ENCODE data around the gene OSTM1. TPM values are rescaled to one million over a fixed set of nuclear protein-coding genes. Genes with fewer than 3 reads are reported as not detected.

The OSTM1 gene
- 6.2 and 19.2 TPM in 2 replicates for total RNA-seq (2011; cell fraction: chromatin; rRNA removed; ENCODE audit: low replicate concordance)
- total RNA-seq (2011; cell fraction: nucleolus; rRNA removed) = 7.7 and 8.6 TPM in 2 replicates
- total RNA-seq (2011; cell fraction: nucleoplasm; rRNA removed) = 11.4 and 19.8 TPM in 2 replicates
- 16.3 and 26.2 TPM in 2 replicates for total RNA-seq (2014; rRNA removed)
- 20.2 and 24.9 TPM in 2 replicates for total RNA-seq (2014; rRNA removed; fragmentation: Illumina TruSeq; extraction: Trizol)
- total RNA-seq (2015; rRNA removed; fragmentation: Illumina TruSeq; extraction: Trizol) = 18.3 and 19.8 TPM in 2 replicates
- 26.6 and 29.5 TPM in 2 replicates for total RNA-seq (2021)
- polyA plus RNA-seq (2011; rRNA removed) = 21.9 and 27.6 TPM in 2 replicates
- 4.4 and 20.5 TPM in 2 replicates for polyA plus RNA-seq (2011; cell fraction: cytosol; rRNA removed)
- 10.1 and 13.0 TPM in 2 replicates for polyA plus RNA-seq (2011; cell fraction: nucleus; rRNA removed)
- polyA plus RNA-seq (2012) = 15.8 and 42.2 TPM in 2 replicates
- 9.9 and 10.1 TPM in 2 replicates for polyA plus RNA-seq (2014; fragmentation: Illumina TruSeq; extraction: Trizol)
- 1 to 10 TPM; 5.6 to 7.6 TPM for polyA plus RNA-seq (2014; fragmentation: Nextera tagmentation; extraction: Ambion mirVana)
- 7.2 and 9.3 TPM in 2 replicates for polyA plus RNA-seq (2014; rRNA removed)
- polyA minus RNA-seq (2011; rRNA and poly(A)+ RNA removed) = 22.5 and 24.7 TPM in 2 replicates
- 10.1 and 16.5 TPM in 2 replicates for polyA minus RNA-seq (2011; cell fraction: cytosol; rRNA and poly(A)+ RNA removed)
- 8.5 and 10.9 TPM in 2 replicates for polyA minus RNA-seq (2011; cell fraction: nucleus; rRNA and poly(A)+ RNA removed)
- Bru-seq, nascent RNA = percentile 60 among the genes with signal in this experiment
- percentile 64 among the genes with signal in this experiment for BruChase-seq, experiment 1, labeled RNA remaining after a 2-hour chase
- BruChase-seq, experiment 2, labeled RNA remaining after a 6-hour chase = percentile 67 among the genes with signal in this experiment
- long read RNA-seq, experiment 1, full-length matches to known transcripts = 139 of 169 reads
- long read RNA-seq, experiment 1, partial matches to known transcripts = 4 of 169 reads
- long read RNA-seq, experiment 1, other reads (novel, unspliced or antisense) = 26 of 169 reads
- long read RNA-seq, experiment 2, partial matches to known transcripts = 2 of 14 reads
- long read RNA-seq, experiment 2, other reads (novel, unspliced or antisense) = 12 of 14 reads
- long read RNA-seq, experiment 3, full-length matches to known transcripts = 14 of 14 reads
- long read RNA-seq, experiment 3, partial matches to known transcripts = 0 of 14 reads
- long read RNA-seq, experiment 3, other reads (novel, unspliced or antisense) = 0 of 14 reads

DNA sequence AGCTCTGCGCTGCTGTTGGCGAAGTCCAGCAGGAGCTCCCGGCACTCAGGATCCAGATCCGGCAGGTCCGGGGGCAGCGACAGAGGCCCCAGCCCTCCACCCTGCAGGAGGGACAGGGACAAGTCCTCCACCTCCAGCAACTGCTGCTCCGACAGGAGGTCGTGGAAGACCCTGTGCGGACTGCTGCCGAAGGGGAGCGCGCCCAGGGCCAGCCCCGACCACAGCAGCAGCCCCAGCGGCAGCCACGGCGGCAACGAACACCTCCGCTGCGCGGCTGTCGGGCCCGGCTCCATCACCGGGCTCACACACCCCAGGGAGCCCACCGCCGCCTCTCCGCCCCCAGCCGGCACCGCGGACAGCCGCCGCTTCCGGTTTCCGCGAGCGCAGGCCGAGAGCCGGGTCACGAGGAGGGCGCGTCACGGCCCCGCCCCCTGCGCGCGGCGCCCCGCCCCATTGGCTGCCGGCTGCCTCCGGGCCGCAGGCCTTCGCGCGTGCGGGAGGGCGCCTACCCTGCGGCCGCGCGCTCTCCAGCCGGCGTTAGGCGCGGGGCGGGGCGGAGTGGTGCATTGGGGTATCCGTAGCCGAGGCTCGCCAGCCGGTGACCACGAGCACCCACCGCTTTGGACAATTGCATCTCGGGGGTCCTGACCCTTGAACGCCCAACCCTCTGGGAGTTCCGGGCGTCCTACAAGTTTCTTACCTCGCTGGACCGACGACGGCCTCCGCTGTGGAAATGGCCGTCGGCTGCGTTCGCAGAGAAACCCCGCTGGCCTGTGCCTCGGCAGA, at the start of gene OSTM1:
OSTM1 (minus strand) TSS at position 383 of the 786 bp plus-strand sequence; CDS start at position 293, 90 bp downstream.
- peaks cover 2 to 17% of the 10 kb centered on the region in 2 experiments; a peak in 4 of 5 replicates for H3K4me1 ChIP-seq (replicated peaks in 1 of 2; ENCODE audit: control insufficient read depth in 2 of 2, insufficient read depth in 2 of 2, low read length in 2 of 2)
- 2% methylated on average over 49 of the region's 86 CpGs for WGBS (ENCODE audit: insufficient coverage, low coverage, missing lambda C conversion rate)
- ChIA-PET POLR2A (interaction anchor here (1.0 kb wide), 1 partner anchor 84 kb away, joined by 3 read pairs; no protein-coding TSS in a partner anchor), CTCF (ENCODE audit: low intra/inter-chr PET ratio) (no interaction called here)
- in situ Hi-C loops (cut with MboI) = no loop called here
- TSS peak; percentile 89 for BruUV-seq (replicated peaks)
- H3K9ac ChIP-seq (ENCODE audit: insufficient read depth in 1 of 2, low read depth in 2 of 2, low read length in 2 of 2) = peak within 1 kb of the TSS; percentile 83 to 97
- no peaks in the 10 kb centered on the region for H4K20me1 ChIP-seq (replicated peaks; ENCODE audit: control insufficient read depth, insufficient read depth, low read length)
- peak within 1 kb of the TSS; percentile 88 for H3K4me2 ChIP-seq (ENCODE audit: insufficient read depth, low read length)
- H2AFZ ChIP-seq (ENCODE audit: low read depth, low read length) = peak within 1 kb of the TSS; percentile 97
- intact Hi-C loops (cut with micrococcal nuclease) = no loop called here
- H3K27me3 ChIP-seq (ENCODE audit: control insufficient read depth in 2 of 2, insufficient read depth in 2 of 2, low read length in 2 of 2) = no peaks in the 10 kb centered on the region
- peak within 1 kb of the TSS; percentile 82 for H3K27ac ChIP-seq (ENCODE audit: extremely low read depth, low read depth, low read length)
- H3K36me3 ChIP-seq (ENCODE audit: control insufficient read depth, insufficient read depth, low read length) = no peaks in the 10 kb centered on the region
- H3K4me3 ChIP-seq = peak within 1 kb of the TSS; percentile 85
- peaks cover 15% of the 10 kb centered on the region; the same call in 2 of the 3 replicates for H3K79me2 ChIP-seq (ENCODE audit: control insufficient read depth, insufficient read depth, low read length)
- FAIRE-seq (peak; percentile 67), DNase-seq (ENCODE audit: extremely low read depth in 1 of 4, low spot score in 3 of 4) (peak; percentile 92 to 98 (median 98)), ATAC-seq (peak; percentile 99)
- H3K9me1 ChIP-seq (ENCODE audit: control insufficient read depth, insufficient read depth, low read length) = no peaks in the 10 kb centered on the region
- H3K9me3 ChIP-seq (replicated peaks; ENCODE audit: control insufficient read depth, insufficient read depth, low read depth, low read length) = no peaks in the 10 kb centered on the region
- TF ChIP-seq ELF1 (tag; IDR thresholded peaks at IDR 0.05) = peak; percentile 96
- TF ChIP-seq, protein P1, sequence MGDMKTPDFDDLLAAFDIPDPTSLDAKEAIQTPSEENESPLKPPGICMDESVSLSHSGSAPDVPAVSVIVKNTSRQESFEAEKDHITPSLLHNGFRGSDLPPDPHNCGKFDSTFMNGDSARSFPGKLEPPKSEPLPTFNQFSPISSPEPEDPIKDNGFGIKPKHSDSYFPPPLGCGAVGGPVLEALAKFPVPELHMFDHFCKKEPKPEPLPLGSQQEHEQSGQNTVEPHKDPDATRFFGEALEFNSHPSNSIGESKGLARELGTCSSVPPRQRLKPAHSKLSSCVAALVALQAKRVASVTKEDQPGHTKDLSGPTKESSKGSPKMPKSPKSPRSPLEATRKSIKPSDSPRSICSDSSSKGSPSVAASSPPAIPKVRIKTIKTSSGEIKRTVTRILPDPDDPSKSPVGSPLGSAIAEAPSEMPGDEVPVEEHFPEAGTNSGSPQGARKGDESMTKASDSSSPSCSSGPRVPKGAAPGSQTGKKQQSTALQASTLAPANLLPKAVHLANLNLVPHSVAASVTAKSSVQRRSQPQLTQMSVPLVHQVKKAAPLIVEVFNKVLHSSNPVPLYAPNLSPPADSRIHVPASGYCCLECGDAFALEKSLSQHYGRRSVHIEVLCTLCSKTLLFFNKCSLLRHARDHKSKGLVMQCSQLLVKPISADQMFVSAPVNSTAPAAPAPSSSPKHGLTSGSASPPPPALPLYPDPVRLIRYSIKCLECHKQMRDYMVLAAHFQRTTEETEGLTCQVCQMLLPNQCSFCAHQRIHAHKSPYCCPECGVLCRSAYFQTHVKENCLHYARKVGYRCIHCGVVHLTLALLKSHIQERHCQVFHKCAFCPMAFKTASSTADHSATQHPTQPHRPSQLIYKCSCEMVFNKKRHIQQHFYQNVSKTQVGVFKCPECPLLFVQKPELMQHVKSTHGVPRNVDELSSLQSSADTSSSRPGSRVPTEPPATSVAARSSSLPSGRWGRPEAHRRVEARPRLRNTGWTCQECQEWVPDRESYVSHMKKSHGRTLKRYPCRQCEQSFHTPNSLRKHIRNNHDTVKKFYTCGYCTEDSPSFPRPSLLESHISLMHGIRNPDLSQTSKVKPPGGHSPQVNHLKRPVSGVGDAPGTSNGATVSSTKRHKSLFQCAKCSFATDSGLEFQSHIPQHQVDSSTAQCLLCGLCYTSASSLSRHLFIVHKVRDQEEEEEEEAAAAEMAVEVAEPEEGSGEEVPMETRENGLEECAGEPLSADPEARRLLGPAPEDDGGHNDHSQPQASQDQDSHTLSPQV (IDR thresholded peaks at IDR 0.05) = peak; percentile 94; the same call in 1 of the 2 replicates
- 0 out of 2 replicates have a peak, but pooled peaks have one; percentile 59 for TF ChIP-seq ZNF76 (CRISPR knock-in tag; IDR thresholded peaks at IDR 0.05; ENCODE audit: borderline replicate concordance)

Data from K562 (cell line).